GM10248 (cell line): Measurements from ENCODE around the gene ITGB6.

Experiments used
- CTCF ChIA-PET: fragments of 300-600 bp; sonication (Branson Sonifier 250); formaldehyde crosslinking; extraction: SDS; loops from one replicate; lab custom pipeline; 2021; ENCODE audit warnings: antibody characterized with exemption; lab: Yijun Ruan, JAX
- POLR2A ChIA-PET: fragments of 350-650 bp; sonication (Branson Sonifier 250); formaldehyde crosslinking; extraction: SDS; loops from one replicate; lab custom pipeline; 2020; ENCODE audit warnings: antibody characterized with exemption; lab: Yijun Ruan, JAX
- DNase-seq: peaks from one replicate; pipeline ENCODE4 v3.0.0; 2012; ENCODE audit errors: extremely low spot score
- CTCF ChIP-seq: IDR thresholded peaks from 2 replicates; pipeline ENCODE4 v1.5.1; 2012; ENCODE audit warnings: mild to moderate bottlenecking, low read depth; ENCODE audit errors: extremely low read depth, missing control alignments, control extremely low read depth

Gene ITGB6

GRCh38 chr2:160222546-160223283 is 22.6 kb upstream of the ITGB6 start:
- POLR2A ChIA-PET = no interaction called here

DNA sequence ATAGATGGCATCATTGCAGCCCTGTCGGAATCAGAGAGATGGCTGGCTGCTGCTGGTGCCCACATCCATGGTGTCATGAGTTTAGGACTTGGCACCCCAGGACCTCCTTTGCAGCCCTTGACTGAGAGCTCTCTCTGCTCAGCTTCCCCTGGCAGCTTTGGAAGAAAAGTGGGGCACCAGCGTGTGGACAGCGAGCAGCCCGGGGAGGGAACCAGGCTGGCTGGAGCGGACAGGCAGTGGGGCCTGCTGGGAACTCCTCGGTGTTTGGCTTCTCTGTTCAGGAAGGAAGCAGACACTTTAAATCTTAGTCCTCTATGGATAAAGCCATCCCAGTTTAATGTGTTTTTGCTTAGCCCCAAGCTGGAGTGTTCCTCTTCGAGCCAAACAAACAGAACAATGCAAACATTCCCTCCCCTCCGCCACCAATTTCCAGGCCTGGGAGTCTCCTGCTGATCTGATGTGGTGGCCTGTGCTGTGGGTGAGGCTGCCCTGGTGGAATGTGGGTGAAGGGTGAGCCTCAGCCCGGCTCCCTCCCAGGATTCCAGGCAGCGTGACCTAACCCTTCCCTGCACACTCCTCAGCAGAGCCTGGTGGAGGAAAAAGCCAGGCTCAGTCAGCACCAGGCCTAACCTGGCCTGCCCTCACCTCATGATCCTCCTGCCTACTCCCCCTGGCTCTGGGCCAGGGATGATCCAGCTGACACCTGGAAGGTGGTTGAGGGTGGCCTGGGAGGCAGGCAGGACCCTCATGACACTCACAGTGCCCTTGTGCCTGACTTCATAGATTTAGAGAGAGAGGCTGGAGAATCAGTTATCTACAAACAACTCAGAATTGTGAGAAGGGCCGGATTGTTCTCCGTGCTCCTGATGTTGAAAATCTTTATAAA is 21.6 kb upstream of the ITGB6 start:
- ChIA-PET CTCF (interaction anchor here (1.3 to 3.9 kb wide), 2 partner anchors 10 to 12 kb away, joined by 4 to 22 read pairs; no protein-coding TSS in a partner anchor), POLR2A (no interaction called here)
- no peak for DNase-seq
- no peak for TF ChIP-seq CTCF

More at GRCh38 chr2:160222546-160223283, 22.6 kb upstream of the ITGB6 start:
- TF ChIP-seq CTCF = no peak
- no peak for DNase-seq
- CTCF ChIA-PET = interaction anchor here (3.9 kb wide), 1 partner anchor 13 kb away, joined by 22 read pairs; no protein-coding TSS in a partner anchor

GRCh38 chr2:160220545-160221009 is 20.5 kb upstream of the ITGB6 start:
- no peak for DNase-seq
- ChIA-PET POLR2A (no interaction called here), CTCF (interaction anchor here (0.8 to 3.9 kb wide), 5 partner anchors 9 to 32 kb away, joined by 3 to 22 read pairs (median 4); no protein-coding TSS in a partner anchor)
- TF ChIP-seq CTCF = no peak

DNA sequence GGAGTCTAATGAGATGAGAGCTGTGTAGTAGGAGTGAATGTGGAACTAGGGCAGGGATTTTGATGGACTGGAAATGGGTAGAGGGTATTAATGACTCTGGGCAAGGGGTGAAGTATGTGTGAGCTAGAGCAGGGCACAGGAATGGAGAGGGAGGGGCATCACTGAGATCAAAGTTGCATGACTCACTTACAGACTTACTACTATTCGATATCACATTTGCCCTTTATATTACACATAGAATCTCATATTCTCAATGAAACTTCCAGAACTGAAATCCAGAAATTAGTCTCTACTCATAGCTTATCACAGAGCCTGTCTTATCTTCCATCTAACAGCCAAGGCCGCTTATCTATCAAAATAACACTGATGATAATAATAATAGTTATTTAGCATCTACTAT is 20.0 kb upstream of the ITGB6 start:
- no peak for DNase-seq
- POLR2A ChIA-PET = no interaction called here
- CTCF ChIA-PET = interaction anchor here (0.8 to 3.9 kb wide), 5 partner anchors 9 to 33 kb away, joined by 3 to 22 read pairs (median 4); no protein-coding TSS in a partner anchor
- TF ChIP-seq CTCF = no peak

DNA sequence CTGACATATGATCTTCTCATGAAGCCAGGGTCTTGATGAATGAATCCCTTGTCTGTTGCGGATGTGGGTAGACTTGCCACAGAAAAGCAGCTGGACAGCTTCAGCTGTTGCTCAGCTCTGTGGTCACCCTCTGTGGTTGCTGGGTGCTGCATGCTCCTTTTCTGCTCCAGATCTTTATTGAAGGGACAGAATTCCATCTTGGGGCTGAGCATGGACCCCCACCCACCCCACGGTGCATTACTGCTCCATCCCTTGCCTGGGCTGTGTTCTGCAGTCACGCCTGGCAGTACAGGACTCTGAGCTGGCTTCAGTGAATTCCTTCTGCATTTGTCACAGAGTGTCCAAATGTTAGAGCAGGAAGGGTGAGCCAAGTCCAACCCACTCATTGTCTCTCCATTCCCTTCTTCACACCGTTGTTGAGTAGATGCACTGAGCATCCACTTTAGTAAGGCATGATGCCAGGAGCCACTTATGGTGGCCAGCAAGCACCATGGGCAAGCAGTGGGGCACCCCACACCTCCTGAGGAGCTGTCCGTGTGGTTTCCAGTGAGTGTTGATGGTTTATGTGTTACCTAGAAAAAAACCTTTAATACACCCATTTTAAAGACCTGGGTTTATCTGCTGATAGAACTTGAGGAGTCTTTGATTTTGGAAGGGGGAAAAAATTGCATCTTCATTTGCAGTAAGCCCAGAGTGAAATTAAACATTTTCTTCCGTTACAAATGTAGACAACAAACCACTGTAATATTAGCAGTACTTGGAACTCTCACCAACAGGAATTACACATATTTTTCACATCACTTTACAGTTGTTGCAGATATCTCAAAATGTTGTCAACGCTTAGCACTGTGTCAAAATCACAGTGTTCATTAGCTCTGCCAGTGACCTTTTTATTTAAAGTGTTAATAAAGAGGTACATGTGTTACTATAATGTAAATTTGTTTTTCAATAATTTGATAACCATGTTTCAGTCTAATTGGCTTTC is 14.7 kb upstream of the ITGB6 start:
- TF ChIP-seq CTCF = no peak
- ChIA-PET CTCF (interaction anchor here (1.0 to 1.4 kb wide), 3 partner anchors 13 to 105 kb away, joined by 3 to 4 read pairs (median 3); no protein-coding TSS in a partner anchor), POLR2A (no interaction called here)
- no peak for DNase-seq

GRCh38 chr2:160213511-160213910 is 13.4 kb upstream of the ITGB6 start:
- DNase-seq = no peak
- ChIA-PET POLR2A (no interaction called here), CTCF (no interaction called here)
- no peak for TF ChIP-seq CTCF
